ENCODE results near the gene ENOX2.
"Not testable (repeated sequence)": the region's sequence is repeated elsewhere in the genome, so short reads cannot be mapped to it uniquely, and the experiment has no call there.

ENOX2 gene

DNA sequence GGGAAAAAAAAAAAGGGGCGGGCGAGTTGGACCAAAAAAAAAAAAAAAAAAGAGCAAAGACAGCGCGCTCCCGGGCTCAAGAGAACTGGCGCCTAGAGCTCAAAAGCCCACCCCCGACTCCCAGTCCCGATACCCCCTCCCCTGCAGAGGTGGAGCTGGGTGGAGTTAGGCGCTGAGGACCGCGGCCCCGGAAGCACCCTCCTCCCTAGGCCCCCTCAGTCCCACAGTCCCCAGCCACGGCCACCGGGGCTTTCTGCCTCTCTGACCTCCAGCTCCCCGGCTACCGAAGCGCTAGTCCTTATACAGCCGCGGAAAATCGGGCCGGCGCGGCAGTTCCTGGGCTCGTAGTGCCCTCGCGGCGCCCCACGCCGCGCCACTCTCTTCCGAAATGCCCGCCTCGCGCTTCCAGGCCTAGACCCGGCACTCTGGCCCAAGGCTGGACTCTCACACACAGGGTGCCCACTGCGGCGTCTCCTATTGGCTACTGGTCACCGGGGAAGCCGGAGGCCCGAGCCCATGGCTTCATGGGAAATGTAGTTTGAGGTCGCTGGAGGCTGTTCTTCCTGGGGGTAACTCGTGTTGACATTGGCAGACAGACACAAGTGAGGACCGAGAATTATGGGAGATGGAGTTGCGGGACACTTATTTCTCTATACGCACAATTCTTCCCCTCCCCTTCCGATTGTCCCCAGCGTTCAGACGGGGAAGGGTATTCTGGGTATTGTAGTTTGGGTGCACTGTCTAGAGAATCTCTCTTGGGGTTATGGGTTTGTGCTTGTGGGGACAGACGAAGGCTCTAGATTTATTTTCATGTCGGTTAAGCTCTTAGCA lies at the start of gene ENOX2:
ENOX2 (minus strand) TSS at position 427 of the 831 bp plus-strand sequence. CDS start 199,993 bp downstream, outside the sequence.
- peak; percentile 86 for DNase-seq (ENCODE audit: low read depth)

DNA sequence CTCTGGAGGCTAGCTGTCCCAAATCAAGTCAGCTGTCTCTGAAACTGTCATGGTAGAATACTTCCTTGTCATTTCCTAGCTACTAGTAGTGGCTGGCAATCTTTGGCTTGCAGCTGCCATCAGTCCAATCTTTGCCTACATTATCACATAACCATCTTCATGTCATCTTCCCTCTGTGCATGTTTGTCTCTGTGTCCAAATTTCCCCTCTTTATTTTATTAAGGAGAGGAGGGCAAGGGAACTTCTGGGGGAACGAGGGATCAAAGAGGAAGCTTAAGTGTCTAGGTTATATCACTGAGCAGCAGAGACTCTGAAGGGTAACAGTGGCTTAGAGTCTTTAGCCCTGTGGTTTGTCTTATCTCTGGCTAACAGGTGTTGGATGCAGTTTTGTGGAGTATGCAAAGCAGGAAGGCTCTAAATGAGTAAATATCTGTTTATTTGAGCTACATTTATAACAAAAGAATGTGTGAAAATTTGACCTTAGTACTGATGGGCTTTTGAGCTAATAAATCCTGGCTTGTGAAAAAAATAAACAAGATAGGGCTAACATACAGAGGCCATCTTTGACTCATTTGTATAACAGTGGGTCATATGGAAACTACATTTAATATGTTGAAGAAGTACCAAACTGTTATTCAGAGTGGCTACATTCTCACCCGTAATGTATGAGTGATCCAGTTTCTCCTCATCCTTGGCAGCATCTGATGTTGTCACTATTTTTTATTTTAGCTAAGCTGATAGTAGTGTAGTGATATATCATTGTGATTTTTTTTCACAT lies 49.4 kb upstream of the ENOX2 start:
- DNase-seq (ENCODE audit: low read depth) = no peak

GRCh38 chrX:130944230-130944629 lies 41.2 kb upstream of the ENOX2 start:
- no peak for DNase-seq (ENCODE audit: low read depth)

DNA sequence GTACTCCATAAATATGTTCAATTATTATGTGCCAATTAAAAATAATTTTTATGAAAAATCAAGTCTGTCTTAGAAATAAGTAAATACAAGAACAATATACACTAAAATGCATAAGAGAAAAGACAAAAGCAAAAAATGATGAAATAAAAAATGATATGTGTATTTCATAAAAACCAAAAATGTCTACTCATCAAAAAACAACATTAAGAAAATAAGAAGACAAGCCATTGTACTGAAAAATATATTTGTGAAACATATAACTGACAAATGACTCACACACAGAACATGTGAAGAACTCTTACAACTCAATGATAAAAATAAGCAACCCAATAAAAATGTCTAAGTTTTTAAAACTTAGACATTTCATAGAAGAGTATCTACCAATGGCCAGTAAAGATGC lies 34.1 kb upstream of the ENOX2 start:
- no peak for DNase-seq (ENCODE audit: low read depth)

DNA sequence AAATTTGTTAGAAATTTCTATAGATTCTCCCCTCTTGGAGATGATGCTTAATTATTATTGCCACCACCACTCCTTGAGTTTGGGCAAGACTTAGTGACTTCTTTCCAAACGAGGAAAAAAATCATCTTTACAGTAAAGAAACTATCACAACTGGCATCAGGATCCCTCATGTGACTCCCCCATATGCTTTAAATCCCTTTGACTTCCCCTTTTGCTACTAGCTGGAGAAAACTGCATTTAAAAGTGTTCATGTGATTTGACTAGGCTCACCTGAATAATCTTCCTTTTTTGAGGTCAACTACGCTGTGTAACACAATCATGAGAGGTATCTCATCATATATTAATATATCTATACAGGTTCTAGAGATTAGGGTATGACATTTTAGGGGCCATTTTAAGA lies 30.3 kb upstream of the ENOX2 start:
- no peak for DNase-seq (ENCODE audit: low read depth)

GRCh38 chrX:130920405-130920804 lies 17.4 kb upstream of the ENOX2 start:
- DNase-seq (ENCODE audit: low read depth) = not testable (repeated sequence)

GRCh38 chrX:130919676-130920075 lies 16.7 kb upstream of the ENOX2 start:
- DNase-seq (ENCODE audit: low read depth) = not testable (repeated sequence)

GRCh38 chrX:130918498-130918897 lies 15.5 kb upstream of the ENOX2 start:
- DNase-seq (ENCODE audit: low read depth) = not testable (repeated sequence)

- DNase-seq (ENCODE audit: low read depth) = no peak
Observed at GRCh38 chrX:130916636-130917422, 13.8 kb upstream of the ENOX2 start.

DNA sequence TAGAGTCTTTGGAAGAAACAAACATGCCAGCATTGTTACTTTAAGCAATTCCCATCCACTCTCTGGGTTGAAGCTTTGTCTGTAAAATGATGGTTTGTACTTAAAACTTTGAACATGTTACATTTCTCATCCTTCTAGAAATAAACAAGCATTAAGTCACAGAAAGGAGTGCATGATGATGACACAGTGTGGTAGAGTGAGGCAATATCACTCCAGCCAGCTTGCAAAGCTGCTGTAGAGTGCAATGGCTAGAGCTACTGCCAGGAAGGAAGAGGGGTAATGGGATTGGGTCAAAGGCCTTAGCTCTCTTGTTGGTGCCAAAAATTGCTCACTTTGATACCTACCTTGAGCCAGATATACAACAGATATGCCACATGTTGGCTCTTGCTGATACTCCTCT lies 12.3 kb upstream of the ENOX2 start:
- DNase-seq (ENCODE audit: low read depth) = no peak

GRCh38 chrX:130909469-130910136 lies 6.6 kb upstream of the ENOX2 start:
- no peak for DNase-seq (ENCODE audit: low read depth)

DNA sequence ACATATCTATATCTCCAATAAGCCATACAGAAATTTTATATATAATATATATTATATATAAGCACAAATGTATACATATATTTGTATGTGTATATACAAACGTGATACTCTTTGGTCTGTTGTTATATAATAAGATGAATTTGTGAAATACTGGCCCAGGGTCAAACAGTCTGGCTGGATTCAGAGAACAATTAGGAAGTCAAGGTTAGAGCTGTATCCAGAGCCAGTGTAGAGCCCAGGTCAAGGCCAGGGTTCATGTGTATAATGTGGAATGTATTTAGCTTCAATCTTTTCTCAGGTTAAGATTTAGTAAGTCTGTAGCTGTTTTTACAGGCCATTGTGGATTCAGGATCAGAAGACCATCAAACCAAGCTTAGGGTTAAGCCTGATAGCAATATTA lies 3.8 kb upstream of the ENOX2 start:
- no peak for DNase-seq (ENCODE audit: low read depth)

DNA sequence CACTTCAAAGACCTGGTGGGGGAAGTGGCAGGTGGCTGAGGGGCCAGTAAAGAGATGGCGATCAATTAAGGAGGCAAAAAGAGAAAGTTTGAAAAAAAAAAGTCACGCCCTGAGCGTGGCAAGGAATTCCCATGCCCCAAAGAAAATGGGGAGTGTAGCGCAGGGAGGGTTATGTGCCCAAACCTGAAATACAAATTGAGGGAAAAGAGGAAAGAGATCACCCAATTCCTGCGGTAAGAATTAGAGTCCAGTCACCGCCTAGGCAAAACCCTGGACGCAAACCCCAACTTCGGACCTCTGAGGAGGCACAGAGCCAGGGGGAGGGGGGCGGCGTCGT lies 595 bp downstream of the ENOX2 start:
- DNase-seq (ENCODE audit: low read depth) = peak; percentile 17

- DNase-seq (ENCODE audit: low read depth) = no peak
Observed at GRCh38 chrX:130896802-130897501, 6.1 kb downstream of the ENOX2 start.

GRCh38 chrX:130896026-130896425 lies 7.0 kb downstream of the ENOX2 start:
- no peak for DNase-seq (ENCODE audit: low read depth)

DNA sequence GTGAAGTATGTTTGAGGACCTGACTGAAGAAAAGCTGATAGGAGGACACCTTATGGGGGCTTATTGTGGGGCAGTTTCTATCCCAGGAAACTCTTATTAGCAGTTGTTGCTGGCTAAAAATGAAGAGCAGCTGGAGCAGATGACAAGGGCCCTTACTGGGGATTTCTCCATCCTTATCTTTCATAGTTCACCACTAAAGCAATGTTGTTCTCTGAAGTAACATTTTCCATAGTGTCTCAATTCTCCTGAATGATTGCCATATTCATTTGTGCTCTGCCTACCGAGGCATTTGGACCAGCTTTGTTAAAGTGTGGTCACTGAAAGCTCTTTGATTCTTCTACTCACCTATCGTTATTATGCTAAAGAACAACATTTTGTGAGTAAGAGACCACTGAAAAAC lies 7.7 kb downstream of the ENOX2 start:
- no peak for DNase-seq (ENCODE audit: low read depth)

DNA sequence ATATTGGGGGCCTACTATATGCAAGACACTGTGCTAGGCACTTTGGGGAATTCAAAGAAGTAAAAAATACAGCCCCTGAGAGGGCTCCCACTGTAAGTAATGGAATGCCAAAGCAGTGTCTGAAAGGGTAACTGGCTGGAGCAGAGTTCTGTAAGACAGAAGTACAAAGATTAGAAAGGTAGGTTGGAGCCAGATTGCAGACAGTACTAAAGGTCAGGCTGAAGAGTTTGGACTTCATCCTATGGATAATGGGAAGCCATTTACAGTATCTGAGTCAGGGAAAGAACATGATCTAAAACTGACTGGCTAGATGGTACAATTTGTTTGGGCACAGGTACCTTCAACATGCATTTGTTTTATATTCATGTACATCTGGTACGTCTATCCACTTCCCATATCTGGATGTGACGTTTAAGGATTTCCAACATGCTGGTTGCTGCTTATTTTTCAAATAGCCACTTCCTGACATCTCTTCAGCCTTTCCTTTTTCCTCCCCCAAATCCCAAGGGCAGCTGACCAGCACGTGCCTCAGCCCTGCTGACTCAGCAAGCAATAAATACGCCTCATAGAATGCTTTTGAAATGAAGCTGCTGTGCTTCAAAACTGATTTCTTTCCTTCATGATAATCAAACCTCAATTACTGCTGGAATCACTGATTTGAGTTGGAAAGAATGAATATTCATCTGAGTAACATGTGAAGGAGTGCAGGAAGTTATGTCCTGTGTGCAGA lies 9.5 kb downstream of the ENOX2 start:
- no peak for DNase-seq (ENCODE audit: low read depth)

DNA sequence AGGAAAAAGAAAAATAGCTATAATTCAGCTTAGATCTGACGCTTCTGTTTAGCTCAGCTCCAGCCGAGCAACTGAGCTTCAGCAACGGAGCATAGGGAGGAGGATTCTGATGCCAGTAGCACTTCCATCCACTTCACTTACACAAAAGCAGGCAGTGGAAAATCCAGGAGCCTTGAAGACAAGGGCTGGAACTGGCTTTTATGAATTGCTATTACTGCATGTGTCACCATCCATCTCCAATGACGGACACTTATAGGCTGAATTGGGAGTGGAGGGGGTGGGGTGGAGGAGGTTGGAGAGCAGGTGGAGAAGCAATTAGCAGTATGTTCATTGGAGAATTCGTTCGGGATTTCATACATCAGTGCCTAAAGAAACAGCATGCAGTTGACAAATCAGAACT lies 15.6 kb downstream of the ENOX2 start:
- DNase-seq (ENCODE audit: low read depth) = no peak

- no peak for DNase-seq (ENCODE audit: low read depth)
Observed at GRCh38 chrX:130885996-130886395, 17.0 kb downstream of the ENOX2 start.

DNA sequence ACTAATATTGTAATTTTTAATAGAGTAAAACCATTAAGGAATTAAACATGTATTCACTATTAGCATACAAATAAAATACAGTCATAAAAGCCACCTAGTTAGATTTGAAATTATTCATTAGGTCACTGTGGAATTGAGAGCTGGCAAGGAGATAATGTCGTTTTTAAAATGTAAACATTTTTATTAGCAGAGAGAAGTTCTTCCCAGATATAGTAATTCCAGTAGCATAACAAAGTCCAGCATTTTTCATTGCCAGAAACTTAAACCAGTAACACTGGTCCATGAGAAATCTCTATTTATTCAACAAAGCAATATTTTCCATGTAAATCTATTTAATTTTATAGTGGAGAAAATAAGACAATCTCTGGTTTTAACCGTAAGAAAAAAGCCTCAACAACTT lies 17.5 kb downstream of the ENOX2 start:
- DNase-seq (ENCODE audit: low read depth) = no peak

DNA sequence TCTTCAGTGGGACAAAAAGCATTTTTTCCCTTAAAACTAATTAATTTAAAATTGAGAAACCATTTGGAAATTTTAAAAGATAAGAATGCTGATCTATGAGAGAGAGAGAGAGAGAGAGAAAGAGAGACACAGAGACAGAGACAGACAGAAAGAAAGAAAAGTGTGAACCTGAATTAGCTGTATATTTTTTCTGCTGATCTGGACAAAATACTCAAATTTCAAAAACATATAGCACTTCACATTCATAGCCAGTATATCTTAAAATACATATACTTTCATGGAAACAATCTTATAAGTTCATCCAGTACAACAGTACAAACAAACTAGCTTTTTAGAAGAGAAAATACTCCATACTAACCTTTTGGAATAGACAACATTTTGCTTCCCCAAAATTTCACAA lies 18.4 kb downstream of the ENOX2 start:
- DNase-seq (ENCODE audit: low read depth) = no peak
